SJCRH30 (cell line): ENCODE results near the gene CDK5RAP2. TPM values are rescaled to one million over a fixed set of nuclear protein-coding genes. Genes with fewer than 3 reads are reported as not detected.
"Not testable (repeated sequence)": the region's sequence is repeated elsewhere in the genome, so short reads cannot be mapped to it uniquely, and the experiment has no call there.

Experiments used
- DNase-seq, 2 experiments: peaks; one replicate each; pipeline ENCODE4 v3.0.0-alpha.2; 2015 to 2020
- H3K27ac ChIP-seq: fragments of 250-450 bp; sonication (Bioruptor Pico); 2 replicates; pipeline ENCODE4 v1.5.1; 2020; ENCODE audit warnings: mild to moderate bottlenecking, moderate library complexity
- H3K27me3 ChIP-seq: fragments of 250-450 bp; sonication (Bioruptor Pico); 2 replicates; pipeline ENCODE4 v1.5.1; 2020; ENCODE audit warnings: mild to moderate bottlenecking, moderate library complexity
- H3K36me3 ChIP-seq: fragments of 250-450 bp; sonication (Bioruptor Pico); 2 replicates; pipeline ENCODE4 v1.5.1; 2020; ENCODE audit warnings: mild to moderate bottlenecking, moderate library complexity
- H3K4me1 ChIP-seq: fragments of 250-450 bp; sonication (Bioruptor Pico); 2 replicates; pipeline ENCODE4 v1.5.1; 2020; ENCODE audit warnings: mild to moderate bottlenecking, moderate library complexity
- H3K4me3 ChIP-seq: fragments of 250-450 bp; sonication (Bioruptor Pico); 2 replicates; pipeline ENCODE4 v1.5.1; 2020; ENCODE audit warnings: mild to moderate bottlenecking, moderate library complexity
- H3K9me3 ChIP-seq: fragments of 250-450 bp; sonication (Bioruptor Pico); replicated peaks from 2 replicates; pipeline ENCODE4 v1.5.1; 2020; ENCODE audit warnings: mild to moderate bottlenecking, moderate library complexity
- total RNA-seq: library from RNA; depleted of rRNA; stranded (reverse); fragments of >200 nt; shearing (Covaris generic); gene quantifications from 2 replicates; pipeline ENCODE4 v1.2.3, GENCODE V29; 2014

The CDK5RAP2 gene
- total RNA-seq, 1 experiment from 2014 or later: 75.9 TPM

DNA sequence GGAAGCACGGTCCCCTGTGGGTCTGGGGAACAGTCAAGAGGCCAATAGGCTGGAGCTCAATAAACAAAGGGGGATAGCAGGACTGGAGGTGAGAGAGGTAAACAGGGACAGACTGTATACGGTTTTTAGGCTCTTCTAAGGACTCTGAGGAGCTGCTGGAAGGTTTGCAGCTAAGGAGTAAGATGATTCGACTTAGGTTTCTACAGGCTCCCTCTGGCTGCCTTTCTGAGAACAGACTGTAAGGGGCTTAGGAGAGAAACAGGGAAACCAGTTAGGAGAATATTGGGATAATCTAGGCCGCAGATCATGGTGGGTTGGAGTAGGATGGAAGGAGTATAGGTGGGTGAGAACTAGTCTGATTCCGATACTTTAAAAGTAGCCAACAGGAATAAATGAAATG, 10.4 kb downstream of the CDK5RAP2 start:
- Histone ChIP-seq H3K4me3 (no peak overlapping the region), H3K27me3 (no peaks in the 10 kb centered on the region), H3K9me3 (no peaks in the 10 kb centered on the region), H3K27ac (no peak overlapping the region), H3K4me1 (no peaks in the 10 kb centered on the region), H3K36me3 (peaks cover 78% of the 10 kb centered on the region)
- no peak for DNase-seq

GRCh38 chr9:120568816-120569215, 11.2 kb downstream of the CDK5RAP2 start:
- no peak for DNase-seq
- no peak overlapping the region for H3K4me3 ChIP-seq
- no peaks in the 10 kb centered on the region for H3K27me3 ChIP-seq
- H3K4me1 ChIP-seq: no peaks in the 10 kb centered on the region
- H3K9me3 ChIP-seq: no peaks in the 10 kb centered on the region
- H3K27ac ChIP-seq: no peak overlapping the region
- peaks cover 80% of the 10 kb centered on the region for H3K36me3 ChIP-seq

- no peaks in the 10 kb centered on the region for H3K9me3 ChIP-seq
- peaks cover 81% of the 10 kb centered on the region for H3K36me3 ChIP-seq
- H3K4me3 ChIP-seq: no peak overlapping the region
These were observed 12.1 kb downstream of the CDK5RAP2 start for GRCh38 chr9:120567874-120568273.

DNA sequence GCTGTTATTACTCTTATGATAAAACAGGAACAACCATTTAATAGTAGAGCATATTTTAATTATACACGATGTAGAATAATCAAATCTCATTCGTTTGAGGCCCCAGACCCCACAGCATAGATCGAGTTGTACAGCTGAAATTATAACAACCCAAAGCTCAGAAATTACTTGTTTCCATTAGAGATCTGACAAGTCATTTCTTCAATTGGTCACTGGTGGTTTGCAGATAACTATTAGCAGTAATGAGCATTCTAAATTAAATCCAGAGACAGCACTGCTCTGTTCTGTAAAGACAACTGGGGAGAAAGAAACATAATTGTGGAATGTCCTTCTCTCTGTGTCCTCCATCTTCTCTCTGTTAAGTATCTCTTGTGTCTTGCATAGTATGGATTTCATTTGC, 12.9 kb downstream of the CDK5RAP2 start:
- H3K36me3 ChIP-seq: peaks cover 75% of the 10 kb centered on the region

More at GRCh38 chr9:120567874-120568273, 12.1 kb downstream of the CDK5RAP2 start:
- no peaks in the 10 kb centered on the region for H3K27me3 ChIP-seq
- H3K27ac ChIP-seq: no peak overlapping the region
- no peak for DNase-seq
- no peaks in the 10 kb centered on the region for H3K4me1 ChIP-seq

GRCh38 chr9:120564589-120564988, 15.4 kb downstream of the CDK5RAP2 start:
- H3K36me3 ChIP-seq: peaks cover 70% of the 10 kb centered on the region

More for the DNA sequence above, 12.9 kb downstream of the CDK5RAP2 start:
- H3K9me3 ChIP-seq: no peaks in the 10 kb centered on the region
- DNase-seq: no peak
- no peak overlapping the region for H3K4me3 ChIP-seq
- no peaks in the 10 kb centered on the region for H3K4me1 ChIP-seq
- no peaks in the 10 kb centered on the region for H3K27me3 ChIP-seq
- H3K27ac ChIP-seq: no peak overlapping the region

DNA sequence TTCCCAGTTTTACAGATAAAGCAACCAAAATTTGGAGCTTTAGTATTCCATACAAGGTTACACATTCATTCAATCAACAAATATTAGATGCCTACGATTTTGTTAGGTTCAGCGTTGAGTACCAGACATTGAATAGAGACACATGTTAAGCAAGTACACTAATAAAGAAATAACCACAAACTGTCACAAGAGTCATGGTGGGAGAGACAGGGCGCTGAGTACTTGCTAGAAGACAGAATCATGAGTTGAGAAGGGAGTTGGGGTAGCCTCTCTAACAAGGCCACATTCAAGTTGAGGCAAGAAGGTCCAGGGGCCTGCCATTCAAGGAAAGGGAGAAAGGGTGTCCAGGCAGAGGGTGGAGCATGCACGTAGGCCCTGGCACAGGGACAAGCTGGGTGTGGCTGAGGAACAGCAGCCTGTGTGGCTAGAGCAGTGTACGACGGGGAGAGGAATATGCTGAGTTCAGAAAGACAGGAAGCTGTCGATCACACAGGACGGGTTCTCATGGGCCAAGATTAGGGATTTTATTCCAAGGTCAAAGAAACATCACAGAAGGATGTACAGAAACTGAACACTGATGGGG, 17.0 kb downstream of the CDK5RAP2 start:
- Histone ChIP-seq H3K36me3 (peaks cover 64% of the 10 kb centered on the region), H3K4me3 (no peak overlapping the region), H3K27ac (no peak overlapping the region), H3K9me3 (no peaks in the 10 kb centered on the region), H3K4me1 (no peaks in the 10 kb centered on the region), H3K27me3 (no peaks in the 10 kb centered on the region)
- no peak for DNase-seq

More at GRCh38 chr9:120564589-120564988, 15.4 kb downstream of the CDK5RAP2 start:
- Histone ChIP-seq H3K9me3 (no peaks in the 10 kb centered on the region), H3K4me1 (no peaks in the 10 kb centered on the region), H3K4me3 (no peak overlapping the region), H3K27me3 (no peaks in the 10 kb centered on the region), H3K27ac (no peak overlapping the region)
- DNase-seq: no peak

GRCh38 chr9:120561709-120562108, 18.3 kb downstream of the CDK5RAP2 start:
- Histone ChIP-seq H3K4me1 (no peaks in the 10 kb centered on the region), H3K36me3 (peaks cover 58% of the 10 kb centered on the region), H3K9me3 (no peaks in the 10 kb centered on the region), H3K4me3 (no peak overlapping the region), H3K27me3 (no peaks in the 10 kb centered on the region), H3K27ac (no peak overlapping the region)
- DNase-seq: no peak

DNA sequence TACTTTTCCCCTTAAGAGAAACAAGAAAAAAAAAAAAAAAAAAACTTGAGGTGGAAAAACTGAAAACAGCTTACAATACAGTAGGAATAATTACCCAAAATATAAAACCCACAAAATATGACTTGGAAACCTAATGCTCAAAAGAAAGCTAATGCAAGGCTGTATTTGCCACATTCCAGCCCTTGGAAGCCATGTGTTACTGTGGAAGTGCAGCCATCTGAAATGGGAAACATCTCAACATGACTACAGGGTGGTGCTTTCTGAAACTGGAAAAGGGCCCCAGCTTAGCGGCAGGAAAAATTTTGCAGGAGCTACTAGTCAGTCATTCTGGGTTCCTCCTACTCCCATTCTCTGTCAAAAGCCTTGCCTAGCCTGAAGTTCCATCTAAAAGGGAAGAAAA, 20.4 kb downstream of the CDK5RAP2 start:
- H3K9me3 ChIP-seq: no peaks in the 10 kb centered on the region
- DNase-seq: no peak
- no peak overlapping the region for H3K4me3 ChIP-seq
- no peak overlapping the region for H3K27ac ChIP-seq
- H3K27me3 ChIP-seq: no peaks in the 10 kb centered on the region
- no peaks in the 10 kb centered on the region for H3K4me1 ChIP-seq
- peaks cover 56% of the 10 kb centered on the region for H3K36me3 ChIP-seq

DNA sequence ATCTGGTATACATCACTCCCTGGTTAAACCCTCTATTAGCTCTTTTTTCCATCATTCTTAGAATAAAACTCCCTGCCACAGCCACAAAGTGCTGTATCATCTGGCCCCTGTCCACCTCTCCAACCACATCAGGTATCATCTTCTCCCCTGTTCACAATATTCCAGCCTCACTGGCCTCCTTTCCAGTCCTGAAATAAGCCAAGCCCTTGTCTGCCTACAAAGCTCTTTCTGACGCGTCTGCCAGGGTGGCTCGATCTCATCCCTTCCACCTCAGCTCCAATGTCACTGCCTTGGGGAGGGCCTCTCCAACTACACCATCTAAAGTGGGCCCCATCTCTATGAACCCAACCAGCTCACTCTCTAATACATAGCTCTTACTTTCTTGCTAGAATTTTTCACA, 21.5 kb downstream of the CDK5RAP2 start:
- Histone ChIP-seq H3K36me3 (peaks cover 64% of the 10 kb centered on the region), H3K4me1 (no peaks in the 10 kb centered on the region), H3K27ac (no peak overlapping the region), H3K4me3 (no peak overlapping the region), H3K9me3 (peaks cover under 1% of the 10 kb centered on the region; the same call in 1 of the 2 replicates), H3K27me3 (no peaks in the 10 kb centered on the region)
- no peak for DNase-seq

- no peaks in the 10 kb centered on the region for H3K4me1 ChIP-seq
- H3K27me3 ChIP-seq: no peaks in the 10 kb centered on the region
- no peak overlapping the region for H3K27ac ChIP-seq
- H3K9me3 ChIP-seq: peaks cover 7% of the 10 kb centered on the region
- H3K36me3 ChIP-seq: peaks cover 70% of the 10 kb centered on the region
- DNase-seq: no peak
- no peak overlapping the region for H3K4me3 ChIP-seq
These were observed 22.8 kb downstream of the CDK5RAP2 start for GRCh38 chr9:120557205-120557604.

- Histone ChIP-seq H3K36me3 (peaks cover 66% of the 10 kb centered on the region), H3K9me3 (peaks cover 7% of the 10 kb centered on the region), H3K27me3 (no peaks in the 10 kb centered on the region), H3K4me1 (no peaks in the 10 kb centered on the region), H3K27ac (no peak overlapping the region), H3K4me3 (no peak overlapping the region)
- DNase-seq: no peak
These were observed 23.2 kb downstream of the CDK5RAP2 start for GRCh38 chr9:120556775-120557174.

DNA sequence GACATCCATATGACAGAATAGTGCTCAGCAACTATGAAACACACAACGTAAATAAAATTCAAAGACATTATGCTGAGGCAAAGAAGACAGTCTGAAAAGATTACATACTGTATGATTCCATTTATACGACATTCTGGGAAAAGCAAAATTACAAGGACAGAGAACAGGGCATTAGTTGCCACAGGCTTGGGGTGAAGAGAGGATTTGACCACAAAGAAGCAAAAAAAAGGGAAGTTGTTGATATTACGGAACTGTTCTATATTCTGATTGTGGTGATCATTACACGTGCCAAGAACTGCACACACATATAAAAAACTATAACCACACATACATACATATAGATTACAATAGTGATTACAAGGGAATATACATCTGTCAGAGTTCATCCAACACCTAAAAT, 24.1 kb downstream of the CDK5RAP2 start:
- Histone ChIP-seq H3K9me3 (peaks cover 7% of the 10 kb centered on the region), H3K27ac (no peak overlapping the region), H3K36me3 (peaks cover 61% of the 10 kb centered on the region), H3K27me3 (no peaks in the 10 kb centered on the region), H3K4me1 (no peaks in the 10 kb centered on the region), H3K4me3 (no peak overlapping the region)
- DNase-seq: no peak

DNA sequence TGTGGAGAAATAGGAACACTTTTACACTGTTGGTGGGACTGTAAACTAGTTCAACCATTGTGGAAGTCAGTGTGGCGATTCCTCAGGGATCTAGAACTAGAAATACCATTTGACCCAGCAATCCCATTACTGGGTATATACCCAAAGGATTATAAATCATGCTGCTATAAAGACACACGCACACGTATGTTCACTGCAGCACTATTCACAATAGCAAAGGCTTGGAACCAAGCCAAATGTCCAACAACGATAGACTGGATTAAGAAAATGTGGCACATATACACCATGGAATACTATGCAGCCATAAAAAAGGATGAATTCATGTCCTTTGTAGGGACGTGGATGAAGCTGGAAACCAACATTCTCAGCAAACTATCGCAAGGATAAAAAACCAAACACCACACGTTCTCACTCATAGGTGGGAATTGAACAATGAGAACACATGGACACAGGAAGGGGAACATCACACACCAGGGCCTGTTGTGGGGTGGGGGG, 27.7 kb downstream of the CDK5RAP2 start:
- H3K4me1 ChIP-seq, DNase-seq, H3K9me3 ChIP-seq, H3K4me3 ChIP-seq, H3K27me3 ChIP-seq, H3K27ac ChIP-seq: not testable (repeated sequence)
- H3K36me3 ChIP-seq: peaks cover 77% of the 10 kb centered on the region

GRCh38 chr9:120545701-120546550, 34.0 kb downstream of the CDK5RAP2 start:
- Histone ChIP-seq H3K9me3 (no peaks in the 10 kb centered on the region), H3K4me3 (no peak overlapping the region), H3K27ac (no peak overlapping the region), H3K36me3 (peaks cover 91% of the 10 kb centered on the region), H3K4me1 (no peaks in the 10 kb centered on the region), H3K27me3 (no peaks in the 10 kb centered on the region)
- DNase-seq: no peak

DNA sequence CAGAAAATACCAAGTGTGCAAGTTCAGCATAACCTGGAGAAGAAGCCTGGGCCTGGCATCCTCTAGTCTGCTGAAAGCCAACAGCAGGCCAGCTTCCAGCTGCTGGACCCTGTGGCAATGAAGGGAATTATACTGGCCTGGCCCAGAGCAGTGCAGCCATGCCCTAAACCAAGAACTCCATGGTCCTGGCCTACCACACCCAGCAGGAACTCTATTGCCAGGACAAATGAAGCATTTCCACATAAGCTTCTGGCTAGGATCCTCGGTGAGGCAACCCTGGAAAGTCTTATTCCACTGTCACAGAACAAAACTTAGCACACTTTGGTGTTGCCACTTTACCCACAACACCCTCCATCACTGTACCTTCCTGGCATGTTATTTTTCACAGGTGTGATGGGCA, 35.5 kb downstream of the CDK5RAP2 start:
- Histone ChIP-seq H3K4me1 (no peaks in the 10 kb centered on the region), H3K36me3 (peaks cover 86% of the 10 kb centered on the region), H3K27me3 (no peaks in the 10 kb centered on the region), H3K9me3 (no peaks in the 10 kb centered on the region), H3K4me3 (no peak overlapping the region), H3K27ac (no peak overlapping the region)
- DNase-seq: no peak
